HG02623 (cell line): ENCODE results near the gene ILKAP.
"Not testable (repeated sequence)": the region's sequence is repeated elsewhere in the genome, so short reads cannot be mapped to it uniquely, and the experiment has no call there.

Source experiments
- ATAC-seq: cut with Tn5 transposase; IDR thresholded peaks from one replicate; pipeline ENCODE4 v1.9.1; 2021; ENCODE audit warnings: moderate library complexity; ENCODE audit not compliant: unreplicated experiment

Gene ILKAP

DNA sequence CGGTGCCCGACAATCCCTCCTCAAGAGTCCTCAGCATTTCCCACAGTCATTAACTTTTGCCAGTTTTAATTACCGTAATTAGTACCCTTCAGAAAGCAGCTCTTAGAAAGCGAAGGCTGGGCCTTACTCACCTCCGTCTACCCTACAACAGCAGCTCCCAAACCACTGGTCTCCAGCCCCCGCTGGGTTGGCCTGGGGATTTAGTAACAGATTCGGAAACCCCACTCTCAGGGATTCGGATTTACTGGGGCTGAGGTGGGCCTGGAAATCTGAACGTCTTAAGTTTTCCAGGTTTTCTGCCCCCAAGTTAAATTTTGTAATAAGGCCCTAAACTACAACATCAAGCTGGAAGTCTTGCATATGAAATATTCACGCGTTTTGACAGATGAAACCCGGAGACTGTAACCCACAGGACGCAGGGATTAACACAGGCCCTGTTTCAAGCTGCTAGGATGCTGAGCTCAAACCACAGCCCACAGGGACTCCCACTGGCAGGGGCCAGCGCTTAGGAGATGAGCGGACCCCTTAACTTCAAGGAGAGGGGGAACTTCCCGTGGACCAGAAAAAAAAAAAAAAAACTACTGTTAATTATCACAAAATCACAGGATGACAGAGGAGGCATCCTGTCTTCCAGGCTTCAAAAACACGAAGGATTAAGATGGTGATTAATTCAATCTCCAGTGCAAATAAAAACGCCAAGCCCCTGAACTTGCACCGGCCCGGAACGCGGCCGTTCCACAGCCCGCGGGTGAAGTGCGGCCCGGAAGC, 985 bp downstream of the ILKAP start:
- no peak for ATAC-seq

DNA sequence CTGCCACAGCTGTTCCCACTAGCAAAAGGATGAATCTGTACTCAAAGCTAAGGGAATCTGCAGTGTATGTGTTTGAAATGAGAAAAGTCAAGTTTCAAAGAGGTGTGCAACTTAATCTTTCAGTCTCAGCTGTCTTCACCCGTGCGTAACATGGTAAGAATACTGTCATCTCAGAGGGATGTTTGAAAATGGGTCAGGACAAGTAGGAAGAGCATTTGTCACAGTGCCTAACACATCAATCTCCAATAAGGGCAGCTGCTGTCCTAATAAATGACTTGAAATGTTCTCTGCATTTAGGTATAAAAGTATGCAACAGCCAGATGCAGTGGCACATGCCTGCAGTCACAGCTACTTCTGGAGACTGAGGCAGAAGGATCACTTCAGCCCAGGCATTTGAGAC, 13.1 kb downstream of the ILKAP start:
- ATAC-seq, result no peak

DNA sequence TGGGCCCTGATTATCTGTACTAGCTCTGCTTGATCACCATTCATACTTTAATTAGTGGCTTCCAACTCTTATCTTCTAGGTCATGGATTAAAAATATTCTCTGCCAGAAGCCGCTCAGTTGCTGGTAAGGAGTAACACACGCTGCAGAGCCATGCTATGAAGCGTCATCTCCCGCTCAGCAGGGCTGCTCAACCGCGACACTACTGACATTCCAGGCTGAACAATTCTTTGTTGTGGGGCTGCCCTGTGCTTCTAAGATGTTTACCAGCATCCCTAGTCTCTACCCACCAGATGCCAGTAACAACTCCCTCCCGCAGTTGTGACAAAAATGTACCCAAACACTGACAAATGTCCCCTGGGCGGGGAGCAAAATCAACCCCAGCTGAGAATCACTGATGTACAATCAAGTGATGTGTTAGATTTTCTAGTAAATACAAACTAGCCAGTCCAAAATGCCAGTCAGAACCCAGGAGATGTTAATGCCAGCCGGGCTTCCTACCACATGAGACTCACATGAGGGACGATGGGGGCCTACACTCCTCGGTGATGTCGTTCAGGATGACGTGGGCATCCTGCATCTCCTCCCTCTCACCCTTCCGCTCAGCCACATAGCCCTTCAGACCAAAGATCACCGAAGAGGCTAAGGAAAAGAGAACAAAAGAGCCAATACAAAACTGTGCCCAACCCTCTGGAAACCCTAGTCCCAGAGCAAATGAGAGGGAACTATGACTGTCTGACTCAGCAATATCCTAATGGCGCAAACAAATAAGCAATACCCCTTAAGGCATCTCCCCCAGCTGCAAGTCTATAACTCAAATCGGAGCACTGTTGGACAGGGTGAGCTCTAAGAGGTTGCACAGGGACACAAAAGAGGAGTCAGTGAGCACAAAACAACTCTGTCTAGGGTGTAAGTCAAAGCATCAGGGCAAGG, 15.6 kb downstream of the ILKAP start:
- no peak for ATAC-seq

DNA sequence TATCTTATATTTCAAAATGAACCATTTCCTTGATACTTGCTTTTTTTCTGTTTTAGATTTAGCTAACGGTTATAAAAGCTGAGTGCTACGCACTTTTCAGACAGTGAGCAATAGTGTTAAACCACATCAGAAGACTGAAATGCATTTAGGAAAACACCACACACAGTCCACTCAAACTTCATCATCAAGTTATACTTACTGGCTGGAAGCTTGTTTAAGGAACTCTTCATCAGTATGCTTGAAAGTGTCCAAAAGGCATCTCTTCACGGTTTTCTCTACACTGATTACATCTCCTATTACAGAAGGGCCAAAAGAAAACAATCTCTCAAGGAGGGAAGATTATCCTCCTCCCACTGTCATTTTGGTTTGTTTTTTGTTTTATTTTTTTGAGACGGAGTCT, 19.7 kb downstream of the ILKAP start:
- no peak for ATAC-seq

DNA sequence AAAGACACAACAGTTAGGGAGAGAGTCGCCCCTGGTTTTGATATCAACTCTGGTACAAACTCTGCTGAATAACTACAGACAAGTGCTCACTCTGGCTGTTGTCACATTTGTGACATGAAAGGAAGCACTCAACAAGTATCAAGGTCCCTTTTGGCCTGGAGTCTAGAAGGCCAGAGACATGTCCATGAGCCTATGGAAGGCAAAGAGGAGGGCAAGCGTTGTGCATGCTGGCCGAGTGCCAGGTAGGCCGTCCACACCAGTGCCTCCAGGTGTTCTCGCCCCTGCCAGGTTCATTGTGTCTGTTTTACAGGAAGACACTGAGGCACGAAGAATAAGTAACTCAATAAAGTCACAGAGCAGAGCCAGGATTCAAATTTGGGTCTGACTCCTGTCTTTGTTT, 21.1 kb downstream of the ILKAP start:
- ATAC-seq, result no peak

DNA sequence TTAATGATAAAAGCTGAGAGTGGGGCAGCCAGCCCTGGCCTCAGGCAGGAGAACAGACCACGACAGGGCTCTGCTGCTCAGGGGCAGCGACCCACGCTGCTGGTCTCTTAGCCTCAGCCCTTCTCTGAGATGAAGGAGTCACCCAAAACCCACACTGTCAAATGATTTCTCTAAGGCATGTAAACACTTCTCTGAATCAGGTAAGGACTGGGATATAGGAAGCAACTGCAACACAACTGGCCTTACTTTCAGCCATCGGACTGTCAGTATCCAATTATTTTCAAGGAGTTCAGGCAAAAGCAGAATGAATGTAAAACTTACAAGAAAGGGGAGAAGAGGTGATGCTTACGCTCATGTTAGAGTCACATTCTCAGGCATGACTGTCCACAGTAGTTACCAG, 22.9 kb downstream of the ILKAP start:
- no peak for ATAC-seq

DNA sequence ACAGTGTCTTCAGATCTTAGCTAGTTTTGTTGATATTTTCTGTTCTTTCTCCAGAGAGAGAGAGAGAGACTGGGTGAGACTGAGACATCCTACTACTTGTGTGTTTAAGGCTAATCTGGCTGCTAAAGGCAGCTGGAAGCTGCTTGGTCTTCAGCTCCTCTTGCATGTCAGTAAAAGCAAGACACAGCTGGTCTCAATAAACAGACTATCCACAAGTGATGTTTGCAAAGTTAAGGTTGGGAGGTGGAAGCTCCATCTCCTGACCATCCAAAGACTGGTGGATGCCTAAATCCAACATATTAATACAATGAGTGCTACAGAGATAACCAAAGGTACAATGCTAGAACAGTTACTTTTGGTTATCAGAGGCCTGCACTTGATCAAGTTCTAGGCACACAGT, 26.9 kb downstream of the ILKAP start:
- no peak for ATAC-seq

DNA sequence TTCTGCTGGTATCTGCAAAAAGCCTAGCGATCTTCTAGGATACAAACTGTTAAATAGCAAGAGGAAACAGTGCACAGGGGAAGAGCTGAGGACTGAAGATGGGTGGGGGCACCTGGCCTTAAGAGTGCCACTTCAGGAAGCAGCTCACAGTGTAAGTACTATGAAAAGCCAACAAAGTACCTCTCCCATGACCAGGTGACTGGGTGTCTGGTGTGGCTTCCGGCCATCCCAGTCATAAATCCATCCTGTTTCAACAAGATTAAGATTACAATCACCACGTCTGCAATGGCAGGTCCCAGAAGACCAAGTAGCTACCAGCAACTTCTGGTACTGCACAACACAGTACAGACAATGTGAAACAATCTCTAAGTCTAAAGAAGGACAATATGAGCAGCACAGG, 28.8 kb downstream of the ILKAP start:
- no peak for ATAC-seq

DNA sequence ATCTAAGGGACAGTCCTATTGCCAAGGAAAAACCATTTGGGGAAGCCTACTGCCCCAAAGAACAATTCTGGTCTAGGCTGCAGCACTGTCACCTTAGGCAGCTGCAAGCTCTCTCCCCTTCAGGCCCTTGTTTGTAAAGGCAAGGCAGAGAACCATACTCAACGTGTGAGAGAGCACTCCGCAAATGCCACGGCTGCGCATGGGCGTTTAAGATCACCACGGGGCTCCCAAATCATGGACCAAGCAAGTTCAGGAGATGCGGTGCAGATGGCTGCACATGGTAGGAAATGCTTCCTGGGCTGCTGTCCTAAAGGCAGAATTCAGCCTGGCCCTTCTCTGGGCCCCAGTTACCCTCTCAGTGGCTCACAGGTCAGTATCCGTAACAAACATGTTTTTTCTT, 29.2 kb downstream of the ILKAP start:
- ATAC-seq, result no peak

DNA sequence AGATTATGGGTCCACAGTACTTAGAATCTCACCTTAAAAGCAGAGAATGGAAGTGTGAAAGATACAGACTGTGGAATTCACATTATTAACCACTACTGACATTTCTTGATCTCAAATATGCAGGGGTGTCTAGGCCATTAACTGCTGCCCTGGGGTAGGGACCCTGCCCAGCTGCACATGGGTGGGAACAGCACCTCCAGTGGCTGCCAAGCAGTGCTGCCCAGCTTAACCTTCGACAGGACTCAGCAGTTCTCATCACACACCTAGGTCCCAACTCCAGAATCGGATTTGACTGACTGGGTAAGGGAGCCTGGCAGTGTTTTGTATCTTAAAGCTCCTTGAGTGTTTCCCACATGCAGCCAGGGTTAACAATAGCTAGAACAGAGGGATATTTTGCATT, 29.8 kb downstream of the ILKAP start:
- no peak for ATAC-seq

DNA sequence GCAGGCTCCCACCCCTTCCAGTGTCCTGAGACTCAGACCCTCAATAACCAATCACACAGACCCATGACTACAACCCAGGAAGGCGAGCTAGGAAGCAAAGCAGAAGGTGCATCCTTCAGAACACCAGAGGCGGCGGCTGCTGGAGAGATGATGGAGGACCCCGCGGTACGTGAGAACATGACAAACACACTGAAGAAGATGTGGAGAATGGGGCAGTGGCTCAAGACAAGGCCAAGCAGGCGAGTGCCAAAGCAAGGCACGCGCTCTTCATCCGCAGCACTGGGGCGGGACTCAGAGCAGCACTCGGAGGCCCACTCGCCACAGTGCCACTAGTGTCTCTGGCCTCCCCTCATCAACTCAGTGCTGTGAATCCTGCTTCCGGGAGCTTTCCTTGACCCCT, 31.1 kb downstream of the ILKAP start:
- ATAC-seq, result no peak

DNA sequence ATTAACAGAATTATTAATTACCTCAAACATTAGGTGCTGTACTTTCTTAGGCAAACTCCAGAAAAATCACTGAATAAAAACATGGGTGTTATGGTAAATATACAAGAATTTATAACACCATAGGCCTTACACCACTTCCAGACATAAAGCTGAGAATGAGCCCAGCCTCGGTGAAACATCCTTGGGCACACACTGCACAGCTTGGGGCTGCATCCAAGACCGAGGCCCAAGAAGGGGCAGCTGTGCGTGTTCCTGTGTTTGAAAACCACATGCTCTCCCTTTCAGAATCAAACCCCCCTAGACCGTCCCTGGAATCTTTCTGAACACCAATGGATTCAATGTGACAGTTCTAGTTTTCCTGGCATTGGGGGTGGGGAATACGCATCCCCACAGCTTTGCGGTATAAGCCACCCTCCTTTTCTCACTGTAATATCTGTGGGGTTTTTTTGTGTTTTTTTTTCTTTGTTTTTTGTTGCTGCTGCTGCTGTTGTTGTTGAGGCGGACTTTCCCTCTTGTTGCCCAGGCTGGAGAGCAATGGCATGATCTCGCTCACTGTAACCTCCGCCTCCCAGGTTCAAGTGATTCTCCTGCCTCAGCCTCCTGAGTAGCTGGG, 31.8 kb downstream of the ILKAP start:
- no peak for ATAC-seq

DNA sequence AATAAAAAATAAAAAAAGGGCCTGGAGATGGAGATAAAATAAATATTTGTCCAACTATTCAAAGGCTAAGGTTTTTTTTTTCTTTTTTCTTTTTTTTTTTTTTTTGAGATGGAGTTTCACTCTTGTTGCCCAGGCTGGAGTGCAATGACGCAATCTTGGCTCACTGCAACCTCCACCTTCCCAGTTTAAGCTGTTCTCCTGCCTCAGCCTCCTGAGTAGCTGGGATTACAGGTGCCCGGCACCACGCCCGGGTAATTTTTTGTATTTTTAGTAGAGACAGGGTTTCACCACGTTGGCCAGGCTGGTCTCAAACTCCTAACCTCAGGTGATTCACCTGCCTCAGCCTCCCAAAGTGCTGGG, 32.4 kb downstream of the ILKAP start:
- not testable (repeated sequence) for ATAC-seq

- no peak for ATAC-seq
These were observed 33.0 kb downstream of the ILKAP start for GRCh38 chr2:238170386-238171071.

- no peak for ATAC-seq
These were observed 33.7 kb downstream of the ILKAP start for GRCh38 chr2:238169708-238170251.

- no peak for ATAC-seq
These were observed 34.3 kb downstream of the ILKAP start for GRCh38 chr2:238169048-238169707.

- ATAC-seq, result no peak
These were observed 35.1 kb downstream of the ILKAP start for GRCh38 chr2:238168196-238169047.

GRCh38 chr2:238167761-238168160, 35.7 kb downstream of the ILKAP start:
- ATAC-seq, result no peak

GRCh38 chr2:238167344-238167715, 36.2 kb downstream of the ILKAP start:
- ATAC-seq, result no peak
